Epithelial cell of proximal tubule (primary cell): ENCODE measurements around the gene UGT1A3. TPM values are rescaled to one million over a fixed set of nuclear protein-coding genes. Genes with fewer than 3 reads are reported as not detected.

ENCODE experiments used
- DNase-seq: peaks from one replicate; pipeline ENCODE4 v3.0.0-alpha.2; 2011; ENCODE audit warnings: low read depth
- H3K4me3 ChIP-seq: 2 replicates; pipeline ENCODE4 v1.5.1; 2011; ENCODE audit warnings: low read depth, mild to moderate bottlenecking, low read length
- CTCF ChIP-seq: conservative IDR thresholded peaks from 2 replicates; pipeline ENCODE4 v1.5.1; 2012; ENCODE audit warnings: low read depth, mild to moderate bottlenecking, low read length
- total RNA-seq: library from RNA; depleted of rRNA; stranded (reverse); fragments of >200 nt; gene quantifications from 2 replicates; pipeline ENCODE4 v1.2.3, GENCODE V29; 2015

UGT1A3 gene
- total RNA-seq, 1 donor from 2014 or later: not detected

GRCh38 chr2:233807966-233808935, 79.4 kb downstream of the UGT1A3 start:
- DNase-seq: no peak
- no peak for TF ChIP-seq CTCF
- no peak overlapping the region for H3K4me3 ChIP-seq

GRCh38 chr2:233810385-233810784, 81.5 kb downstream of the UGT1A3 start:
- DNase-seq: no peak
- no peak overlapping the region for H3K4me3 ChIP-seq
- no peak for TF ChIP-seq CTCF

GRCh38 chr2:233811087-233811486, 82.2 kb downstream of the UGT1A3 start:
- H3K4me3 ChIP-seq: no peak overlapping the region
- DNase-seq: no peak
- no peak for TF ChIP-seq CTCF

- no peak overlapping the region for H3K4me3 ChIP-seq
- TF ChIP-seq CTCF: no peak
- no peak for DNase-seq
Measured at GRCh38 chr2:233811732-233812131, 82.9 kb downstream of the UGT1A3 start.

GRCh38 chr2:233813236-233814055, 84.6 kb downstream of the UGT1A3 start:
- DNase-seq: no peak
- no peak for TF ChIP-seq CTCF
- H3K4me3 ChIP-seq: no peak overlapping the region

GRCh38 chr2:233814056-233814835, 85.4 kb downstream of the UGT1A3 start:
- H3K4me3 ChIP-seq: no peak overlapping the region
- DNase-seq: no peak
- TF ChIP-seq CTCF: no peak
